Left ventricle myocardium inferior (tissue), 1 donor: ENCODE measurements around the gene KCNN3. TPM values are rescaled to one million over a fixed set of nuclear protein-coding genes. Genes with fewer than 3 reads are reported as not detected.

Source experiments
- DNase-seq: peaks from one replicate; pipeline ENCODE4 v3.0.0-alpha.2; 2020
- H3K27ac ChIP-seq: fragments of 200-600 bp; replicated peaks from 2 replicates; pipeline ENCODE4 v1.8.0; 2021
- H3K27me3 ChIP-seq: fragments of 200-600 bp; 2 replicates; pipeline ENCODE4 v1.8.0; 2021; ENCODE audit warnings: low read depth
- H3K36me3 ChIP-seq: fragments of 200-600 bp; 2 replicates; pipeline ENCODE4 v1.8.0; 2021
- H3K4me1 ChIP-seq: fragments of 200-600 bp; 2 replicates; pipeline ENCODE4 v1.8.0; 2021
- H3K4me3 ChIP-seq: fragments of 200-600 bp; 2 replicates; pipeline ENCODE4 v1.8.0; 2021; ENCODE audit warnings: mild to moderate bottlenecking, moderate library complexity
- H3K9me3 ChIP-seq: fragments of 200-600 bp; replicated peaks from 2 replicates; pipeline ENCODE4 v1.8.0; 2021
- CTCF ChIP-seq: fragments of 200-600 bp; IDR thresholded peaks from 2 replicates; pipeline ENCODE4 v1.8.0; 2021; ENCODE audit warnings: antibody characterized with exemption, mild to moderate bottlenecking, borderline replicate concordance
- intact Hi-C: fragments of 100-400 bp; cut with micrococcal nuclease; formaldehyde crosslinking; loops from one replicate; pipeline ENCODE4 v1.11.0; 2022
- total RNA-seq: library from RNA; stranded (reverse); fragmentation: NEBNext Ultra II Directional; extraction: Animal tissue kit (Norgen Biotek cat#: 25700); gene quantifications from one replicate; pipeline ENCODE4 v1.2.1, GENCODE V29; 2021
- donor health status: DM: no; HTN: yes; CAD: no; lungs with severe emphysema.

KCNN3 gene
- total RNA-seq, 1 donor from 2014 or later, result 4.8 TPM

- no peak for TF ChIP-seq CTCF
- DNase-seq, result no peak
- Histone ChIP-seq H3K9me3 (peaks cover 7% of the 10 kb centered on the region), H3K27me3 (no peaks in the 10 kb centered on the region), H3K27ac (no peak overlapping the region), H3K4me3 (no peak overlapping the region), H3K36me3 (no peaks in the 10 kb centered on the region), H3K4me1 (peaks cover 18% of the 10 kb centered on the region)
- intact Hi-C loops, result no loop called here
These were observed 134.3 kb downstream of the KCNN3 start for GRCh38 chr1:154735804-154736168.

GRCh38 chr1:154735061-154735803 lies 134.8 kb downstream of the KCNN3 start:
- Histone ChIP-seq H3K9me3 (peaks cover 1% of the 10 kb centered on the region), H3K27ac (no peak overlapping the region), H3K4me1 (peaks cover 23% of the 10 kb centered on the region), H3K36me3 (no peaks in the 10 kb centered on the region), H3K4me3 (no peak overlapping the region), H3K27me3 (no peaks in the 10 kb centered on the region)
- DNase-seq, result no peak
- intact Hi-C loops, result no loop called here
- TF ChIP-seq CTCF, result no peak

DNA sequence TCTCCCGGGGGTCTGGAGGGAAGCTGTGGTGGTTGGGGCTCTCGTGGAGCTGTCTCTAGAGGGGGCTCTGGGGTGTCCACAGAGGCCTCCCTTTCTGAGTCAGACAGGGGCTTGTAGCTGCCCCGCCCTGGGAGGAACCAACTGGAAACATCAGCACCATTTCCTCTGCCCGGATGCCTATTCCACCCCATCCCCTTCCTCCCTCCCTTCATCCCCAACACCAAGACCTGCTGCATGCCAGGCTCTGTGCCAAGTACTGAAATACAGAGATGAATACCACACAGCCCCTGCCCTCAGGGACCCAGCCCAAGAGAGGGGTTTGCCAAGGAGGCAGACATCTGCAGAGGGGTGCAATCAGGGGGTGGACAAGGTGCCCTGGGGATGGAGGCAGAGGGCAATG lies 136.5 kb downstream of the KCNN3 start:
- intact Hi-C loops, result no loop called here
- no peaks in the 10 kb centered on the region for H3K9me3 ChIP-seq
- no peak for DNase-seq
- no peak overlapping the region for H3K4me3 ChIP-seq
- no peaks in the 10 kb centered on the region for H3K36me3 ChIP-seq
- H3K27me3 ChIP-seq, result no peaks in the 10 kb centered on the region
- H3K4me1 ChIP-seq, result peaks cover 39% of the 10 kb centered on the region
- no peak overlapping the region for H3K27ac ChIP-seq
- no peak for TF ChIP-seq CTCF

DNA sequence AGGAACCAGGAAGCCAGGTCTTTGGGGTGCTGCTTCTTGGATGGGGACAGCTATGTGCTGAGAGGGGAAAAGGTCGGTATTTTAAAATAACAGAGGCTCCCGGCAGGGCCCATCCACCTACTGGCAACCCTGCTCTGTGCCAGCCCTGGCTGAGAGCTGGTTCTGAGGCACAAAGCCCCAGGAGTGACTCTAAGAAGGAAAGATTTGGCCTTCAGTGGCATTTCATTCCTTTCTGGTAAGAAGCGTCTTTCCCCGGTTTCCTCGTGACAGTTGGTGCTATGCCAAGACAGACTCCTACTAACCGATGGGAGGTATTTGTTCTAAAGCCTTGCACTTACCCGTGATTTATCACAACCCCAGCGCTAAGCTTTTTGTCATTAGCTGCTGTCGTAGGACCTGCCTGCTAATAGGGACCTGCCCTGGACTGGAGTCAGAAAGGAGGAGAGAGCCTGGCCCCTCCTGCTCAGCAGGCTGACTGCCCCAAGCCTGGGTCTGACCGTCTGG lies 139.0 kb downstream of the KCNN3 start:
- H3K27me3 ChIP-seq, result no peaks in the 10 kb centered on the region
- peak overlapping the region; percentile 79 for H3K27ac ChIP-seq
- no peak for TF ChIP-seq CTCF
- intact Hi-C loops, result no loop called here
- H3K4me1 ChIP-seq, result peaks cover 53% of the 10 kb centered on the region
- peak overlapping the region; percentile 4 for H3K4me3 ChIP-seq
- H3K9me3 ChIP-seq, result no peaks in the 10 kb centered on the region
- DNase-seq, result no peak
- no peaks in the 10 kb centered on the region for H3K36me3 ChIP-seq

- H3K36me3 ChIP-seq, result no peaks in the 10 kb centered on the region
- H3K27ac ChIP-seq, result peak overlapping the region; percentile 79
- H3K9me3 ChIP-seq, result no peaks in the 10 kb centered on the region
- intact Hi-C loops, result no loop called here
- H3K27me3 ChIP-seq, result no peaks in the 10 kb centered on the region
- H3K4me1 ChIP-seq, result peaks cover 53% of the 10 kb centered on the region
- no peak for DNase-seq
- peak overlapping the region; percentile 4 for H3K4me3 ChIP-seq
- TF ChIP-seq CTCF, result no peak
These were observed 139.8 kb downstream of the KCNN3 start for GRCh38 chr1:154730259-154730658.
